AG04450 (cell line): ENCODE data around the gene GFM2. TPM values are rescaled to one million over a fixed set of nuclear protein-coding genes. Genes with fewer than 3 reads are reported as not detected.
"Not testable (repeated sequence)": the region's sequence is repeated elsewhere in the genome, so short reads cannot be mapped to it uniquely, and the experiment has no call there.

Source experiments
- CTCF ChIA-PET: fragments of 300-600, 350-600 bp; formaldehyde crosslinking; extraction: SDS; loops from one replicate; lab custom pipeline; 2022; ENCODE audit warnings: antibody characterized with exemption, inconsistent platforms; lab: Charles Lee
- POLR2A ChIA-PET: fragments of 350-600 bp; formaldehyde crosslinking; extraction: SDS; loops from one replicate; lab custom pipeline; 2021; ENCODE audit warnings: antibody characterized with exemption, inconsistent platforms; lab: Yijun Ruan, JAX
- DNase-seq: peaks from one replicate; pipeline ENCODE4 v3.0.0-alpha.2; 2011; ENCODE audit warnings: low read depth, low spot score
- H3K27ac ChIP-seq: one replicate; pipeline ENCODE4 v1.5.1; 2012; ENCODE audit warnings: low read depth, low read length, control low read depth
- H3K27me3 ChIP-seq: one replicate; pipeline ENCODE4 v1.6.0; 2012; ENCODE audit warnings: low read length; ENCODE audit not compliant: control insufficient read depth, insufficient read depth
- H3K4me3 ChIP-seq: 2 replicates; pipeline ENCODE4 v1.5.1; 2011; ENCODE audit warnings: mild to moderate bottlenecking, low read depth, low read length, control low read depth
- H3K9me3 ChIP-seq: 2 replicates; pipeline ENCODE4 v1.5.1; 2012; ENCODE audit warnings: low read length; ENCODE audit not compliant: control insufficient read depth, insufficient read depth
- polyA plus RNA-seq: library from polyadenylated mRNA; depleted of rRNA; stranded (reverse); fragments of >200 nt; gene quantifications from 2 replicates; pipeline ENCODE4 v1.2.3, GENCODE V29; 2011
- TF ChIP-seq, protein P1 (sequence below): IDR thresholded peaks from 2 replicates; pipeline ENCODE4 v1.5.1; 2011; ENCODE audit warnings: low read depth, low read length, control low read depth, inconsistent platforms

Gene GFM2
- polyA plus RNA-seq, 1 experiment, result 52.5 TPM

DNA sequence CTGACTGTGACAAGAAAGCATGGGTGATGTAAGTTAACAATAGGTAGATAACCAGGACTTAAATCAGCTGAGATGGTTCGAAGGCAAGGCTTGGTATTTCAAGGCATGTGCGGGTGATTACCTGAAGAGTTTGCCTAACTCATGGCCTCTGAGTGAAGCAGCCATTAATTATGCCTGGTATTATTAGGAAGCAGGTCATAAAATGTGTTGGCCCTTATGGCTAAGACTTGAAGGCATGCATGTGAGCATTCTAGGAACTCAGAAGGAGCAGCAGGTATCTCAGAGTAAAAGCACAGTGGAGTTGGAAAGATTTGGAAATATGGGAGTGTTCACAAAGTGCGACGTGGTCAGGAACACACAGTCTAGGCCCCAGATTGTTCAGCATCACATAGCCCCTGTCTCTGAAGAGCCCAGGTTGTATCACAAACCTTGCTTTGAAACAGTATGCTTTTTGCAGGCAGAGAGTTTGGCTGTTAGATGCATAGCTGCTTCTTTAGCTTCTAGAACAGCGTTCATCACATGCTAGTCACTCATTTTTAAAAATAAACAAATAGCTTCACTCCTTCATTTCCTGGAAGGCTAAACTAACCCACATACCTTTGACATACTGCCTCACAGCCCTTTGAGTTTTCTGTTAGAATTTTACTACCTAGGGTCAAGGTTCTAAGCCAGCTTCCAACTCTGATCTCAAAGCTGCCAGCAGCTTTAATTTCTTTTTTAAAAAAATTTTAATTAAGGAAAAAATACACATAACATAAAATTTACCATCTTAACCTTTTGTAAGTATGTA is 79.8 kb downstream of the GFM2 start:
- CTCF ChIA-PET, result interaction anchor here (1.5 kb wide), 1 partner anchor 14 kb away, joined by 3 read pairs; no protein-coding TSS in a partner anchor
- Histone ChIP-seq H3K27me3 (no peaks in the 10 kb centered on the region), H3K27ac (no peak overlapping the region), H3K9me3 (peaks cover 4% of the 10 kb centered on the region; the same call in 1 of the 2 replicates), H3K4me3 (peak overlapping the region; percentile 38)
- TF ChIP-seq, protein P1, sequence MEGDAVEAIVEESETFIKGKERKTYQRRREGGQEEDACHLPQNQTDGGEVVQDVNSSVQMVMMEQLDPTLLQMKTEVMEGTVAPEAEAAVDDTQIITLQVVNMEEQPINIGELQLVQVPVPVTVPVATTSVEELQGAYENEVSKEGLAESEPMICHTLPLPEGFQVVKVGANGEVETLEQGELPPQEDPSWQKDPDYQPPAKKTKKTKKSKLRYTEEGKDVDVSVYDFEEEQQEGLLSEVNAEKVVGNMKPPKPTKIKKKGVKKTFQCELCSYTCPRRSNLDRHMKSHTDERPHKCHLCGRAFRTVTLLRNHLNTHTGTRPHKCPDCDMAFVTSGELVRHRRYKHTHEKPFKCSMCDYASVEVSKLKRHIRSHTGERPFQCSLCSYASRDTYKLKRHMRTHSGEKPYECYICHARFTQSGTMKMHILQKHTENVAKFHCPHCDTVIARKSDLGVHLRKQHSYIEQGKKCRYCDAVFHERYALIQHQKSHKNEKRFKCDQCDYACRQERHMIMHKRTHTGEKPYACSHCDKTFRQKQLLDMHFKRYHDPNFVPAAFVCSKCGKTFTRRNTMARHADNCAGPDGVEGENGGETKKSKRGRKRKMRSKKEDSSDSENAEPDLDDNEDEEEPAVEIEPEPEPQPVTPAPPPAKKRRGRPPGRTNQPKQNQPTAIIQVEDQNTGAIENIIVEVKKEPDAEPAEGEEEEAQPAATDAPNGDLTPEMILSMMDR, result no peak
- no peak for DNase-seq
- POLR2A ChIA-PET, result interaction anchor here (1.0 kb wide), 1 partner anchor 10 kb away, joined by 3 read pairs; no protein-coding TSS in a partner anchor

DNA sequence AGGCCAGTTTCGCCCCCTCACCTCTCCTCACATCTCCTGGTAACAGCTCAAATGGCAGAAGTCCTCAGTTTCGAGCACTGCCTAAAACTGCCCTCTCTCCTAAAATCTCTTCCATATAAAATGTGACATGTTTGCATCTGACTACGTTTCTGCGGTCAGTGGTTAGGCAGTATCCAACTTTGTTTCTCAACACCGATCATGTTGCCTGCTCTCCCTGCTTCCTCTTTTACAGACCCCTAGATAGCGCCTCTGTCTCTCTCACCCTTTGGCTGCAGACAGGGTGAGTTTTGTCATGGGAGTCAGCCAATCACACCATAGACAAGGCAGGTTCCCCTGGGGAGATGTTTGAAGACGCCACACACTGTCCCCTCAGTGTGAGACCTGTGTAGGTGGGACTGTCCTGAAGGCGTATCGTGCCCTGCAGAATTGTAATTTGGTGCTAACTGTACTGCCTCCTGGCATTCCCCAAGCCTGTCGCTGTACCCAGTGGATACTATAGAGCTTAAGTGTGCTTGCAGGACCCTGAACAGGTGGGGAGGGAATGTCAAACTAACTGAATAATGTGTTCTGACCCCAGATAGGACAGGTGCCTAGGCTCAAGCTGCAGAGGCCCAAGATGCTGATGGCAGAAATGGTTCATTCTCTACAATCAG is 80.8 kb downstream of the GFM2 start:
- H3K4me3 ChIP-seq, result peak overlapping the region; percentile 81
- ChIA-PET POLR2A (interaction anchor here (0.7 to 1.2 kb wide), 3 partner anchors 18 to 1094 kb away, joined by 3 to 4 read pairs (median 3); partner anchors contain the start of genes GFM2 and NSA2), CTCF (interaction anchor here (1.0 to 1.5 kb wide), 2 partner anchors 13 to 784 kb away, joined by 3 read pairs; no protein-coding TSS in a partner anchor)
- TF ChIP-seq, protein P1, result no peak
- no peak for DNase-seq
- H3K27ac ChIP-seq, result peak overlapping the region; percentile 52
- H3K9me3 ChIP-seq, result peaks cover 4% of the 10 kb centered on the region; the same call in 1 of the 2 replicates
- H3K27me3 ChIP-seq, result no peaks in the 10 kb centered on the region

DNA sequence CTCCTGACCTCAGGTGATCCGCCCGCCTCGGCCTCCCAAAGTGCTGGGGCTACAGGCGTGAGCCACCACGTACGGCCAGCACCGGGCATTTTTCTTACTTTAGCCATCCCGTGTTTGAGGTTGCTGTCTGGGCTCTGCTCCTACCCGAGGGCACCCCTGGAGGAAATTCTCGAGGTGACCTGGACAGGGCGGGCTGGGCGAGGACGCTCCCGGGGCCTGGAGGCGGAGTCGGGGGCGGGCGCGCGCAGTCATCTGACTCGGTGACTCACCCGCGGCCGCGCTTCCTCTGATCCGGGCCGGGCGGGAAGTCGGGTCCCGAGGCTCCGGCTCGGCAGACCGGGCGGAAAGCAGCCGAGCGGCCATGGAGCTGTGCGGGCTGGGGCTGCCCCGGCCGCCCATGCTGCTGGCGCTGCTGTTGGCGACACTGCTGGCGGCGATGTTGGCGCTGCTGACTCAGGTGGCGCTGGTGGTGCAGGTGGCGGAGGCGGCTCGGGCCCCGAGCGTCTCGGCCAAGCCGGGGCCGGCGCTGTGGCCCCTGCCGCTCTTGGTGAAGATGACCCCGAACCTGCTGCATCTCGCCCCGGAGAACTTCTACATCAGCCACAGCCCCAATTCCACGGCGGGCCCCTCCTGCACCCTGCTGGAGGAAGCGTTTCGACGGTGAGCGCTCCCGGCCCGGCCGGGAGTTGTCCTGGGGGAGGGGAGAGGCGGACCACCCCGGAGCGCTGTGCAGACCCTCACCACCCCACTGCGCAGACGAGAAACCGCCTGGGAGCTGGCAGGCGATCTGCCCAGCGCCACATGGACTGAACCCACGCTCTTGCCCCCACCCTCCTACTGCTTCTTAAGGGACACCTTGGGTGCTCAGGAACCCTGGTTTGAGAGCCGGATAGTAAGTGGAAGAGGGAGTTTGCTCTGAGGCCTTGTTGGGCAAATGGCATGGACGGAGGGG is 81.7 kb downstream of the GFM2 start, which contains the start of gene HEXB:
TSS of gene HEXB (plus strand) at position 334 of the 952 bp plus-strand sequence. CDS start at position 362, 28 bp downstream.
- Histone ChIP-seq H3K9me3 (peaks cover 4% of the 10 kb centered on the region; the same call in 1 of the 2 replicates), H3K27ac (peak within 1 kb of the TSS; percentile 57), H3K27me3 (no peaks in the 10 kb centered on the region), H3K4me3 (peak within 1 kb of the TSS; percentile 81)
- DNase-seq, result no peak
- TF ChIP-seq, protein P1, result no peak
- ChIA-PET CTCF (interaction anchor here (1.0 kb wide), 1 partner anchor 783 kb away, joined by 3 read pairs; no protein-coding TSS in a partner anchor), POLR2A (interaction anchor here (0.7 to 1.2 kb wide), 3 partner anchors 19 to 1093 kb away, joined by 3 to 4 read pairs (median 3); partner anchors contain the start of genes GFM2 and NSA2)

DNA sequence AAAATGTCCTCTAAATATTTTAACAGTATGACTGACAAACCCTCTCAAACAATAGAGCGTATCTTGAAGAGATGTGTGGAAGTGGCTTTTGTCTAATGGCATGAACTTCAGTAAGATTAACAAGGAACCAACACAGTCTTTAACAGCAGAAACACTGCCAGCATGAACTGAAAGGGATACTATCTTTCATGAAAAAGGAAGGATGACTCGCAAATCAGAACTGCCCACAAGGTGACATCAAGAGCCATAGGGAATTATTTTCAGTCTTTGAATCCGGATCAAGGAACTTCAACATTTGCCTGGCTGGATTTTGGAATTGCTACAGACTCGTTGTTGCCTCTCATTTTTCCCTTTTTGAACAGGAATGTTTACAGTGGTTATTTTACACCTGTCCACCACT is 87.0 kb downstream of the GFM2 start:
- H3K27ac ChIP-seq, result peak overlapping the region; percentile 47
- DNase-seq, result no peak
- no peak overlapping the region for H3K4me3 ChIP-seq
- ChIA-PET POLR2A (no interaction called here), CTCF (no interaction called here)
- no peaks in the 10 kb centered on the region for H3K27me3 ChIP-seq
- TF ChIP-seq, protein P1, result no peak
- no peaks in the 10 kb centered on the region; the same call in 1 of the 2 replicates for H3K9me3 ChIP-seq

DNA sequence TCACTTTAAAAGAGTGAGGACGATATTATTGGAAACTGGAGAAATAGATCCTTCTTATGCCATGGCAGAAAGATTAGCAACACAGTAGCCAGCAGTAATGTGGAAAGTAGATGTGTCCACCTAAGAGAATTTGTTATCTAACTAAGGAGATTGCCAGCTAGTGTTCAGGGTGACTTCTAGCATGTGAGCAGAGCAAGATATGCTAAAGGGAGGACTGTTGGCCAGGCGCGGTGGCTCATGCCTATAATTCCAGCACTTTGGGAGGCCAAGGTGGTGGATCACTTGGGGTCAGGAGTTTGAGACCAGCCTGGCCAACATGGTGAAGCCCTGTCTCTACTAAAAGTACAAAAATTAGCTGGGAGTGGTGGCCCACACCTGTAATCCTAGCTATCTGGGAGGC is 87.6 kb downstream of the GFM2 start:
- DNase-seq, CTCF ChIA-PET, H3K9me3 ChIP-seq, POLR2A ChIA-PET, H3K4me3 ChIP-seq, H3K27ac ChIP-seq, H3K27me3 ChIP-seq: not testable (repeated sequence)

DNA sequence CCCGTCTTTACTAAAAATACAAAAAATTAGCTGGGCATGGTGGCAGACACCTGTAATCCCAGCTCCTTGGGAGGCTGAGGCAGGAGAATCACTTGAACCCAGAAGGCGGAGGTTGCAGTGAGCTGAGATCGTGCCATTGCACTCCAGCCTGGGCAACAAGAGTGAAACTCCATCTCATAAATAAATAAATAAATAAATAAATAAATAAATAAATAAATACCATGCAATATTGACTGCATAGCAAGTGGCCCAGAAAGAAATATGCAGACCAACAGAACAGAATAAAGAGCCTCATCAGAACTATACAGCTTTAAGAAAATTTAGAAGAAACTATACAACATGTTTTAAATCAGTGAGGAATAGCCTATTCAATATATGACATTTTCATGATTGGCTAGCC is 88.8 kb downstream of the GFM2 start:
- H3K27ac ChIP-seq, H3K9me3 ChIP-seq, DNase-seq, H3K27me3 ChIP-seq, H3K4me3 ChIP-seq, POLR2A ChIA-PET: not testable (repeated sequence)
- CTCF ChIA-PET, result interaction anchor here (1.6 to 2.7 kb wide), 2 partner anchors 241 to 776 kb away, joined by 7 to 11 read pairs; no protein-coding TSS in a partner anchor

DNA sequence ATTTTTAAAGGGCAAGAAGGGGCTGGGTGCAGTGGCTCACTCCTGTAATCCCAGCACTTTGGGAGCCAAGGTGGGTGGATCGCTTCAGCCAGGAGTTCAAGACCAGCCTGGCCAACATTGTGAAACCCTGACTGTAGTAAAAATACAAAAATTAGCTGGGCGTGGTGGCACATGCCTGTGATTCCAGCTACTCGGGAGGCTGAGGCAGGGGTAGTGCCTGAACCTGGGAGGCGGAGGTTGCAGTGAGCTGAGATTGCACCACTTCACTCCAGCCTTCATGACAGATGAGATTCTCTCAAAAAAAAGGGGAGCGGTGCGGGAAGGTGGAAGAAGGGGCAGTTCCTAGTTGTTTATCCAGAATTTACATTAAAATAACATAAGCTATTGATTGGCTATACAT is 90.5 kb downstream of the GFM2 start:
- ChIA-PET CTCF (interaction anchor here (1.1 to 2.7 kb wide), 3 partner anchors 14 to 774 kb away, joined by 4 to 11 read pairs (median 7); no protein-coding TSS in a partner anchor), POLR2A (interaction anchor here (0.7 to 1.5 kb wide), 2 partner anchors 9 to 40 kb away, joined by 3 read pairs; no protein-coding TSS in a partner anchor)
- not testable (repeated sequence) for H3K27me3 ChIP-seq, H3K4me3 ChIP-seq, DNase-seq, H3K9me3 ChIP-seq
- peak overlapping the region; percentile 35 for H3K27ac ChIP-seq
